Suprapubic skin (tissue), 4 donors: Measurements from ENCODE around the gene COL18A1. TPM values are rescaled to one million over a fixed set of nuclear protein-coding genes. Genes with fewer than 3 reads are reported as not detected.

ENCODE experiments used
- DNase-seq, 2 donors: peaks; one replicate each; pipeline ENCODE4 v3.0.0-alpha.2; 2019; ENCODE audit warnings: low spot score in 2 of 2
- H3K27ac ChIP-seq: fragments of 200-600 bp; sonication (generic); one replicate; pipeline ENCODE4 v1.5.1; 2019
- H3K27me3 ChIP-seq: fragments of 200-600 bp; sonication (generic); one replicate; pipeline ENCODE4 v1.5.1; 2019
- H3K36me3 ChIP-seq: fragments of 200-600 bp; sonication (generic); one replicate; pipeline ENCODE4 v1.5.1; 2019
- H3K4me1 ChIP-seq: fragments of 200-600 bp; sonication (generic); one replicate; pipeline ENCODE4 v1.5.1; 2019
- H3K4me3 ChIP-seq: fragments of 200-600 bp; sonication (generic); one replicate; pipeline ENCODE4 v1.5.1; 2019; ENCODE audit warnings: mild to moderate bottlenecking
- H3K9me3 ChIP-seq: fragments of 200-600 bp; sonication (generic); one replicate; pipeline ENCODE4 v1.5.1; 2019
- CTCF ChIP-seq, 2 donors: fragments of 200-600 bp in 1 of 2; fragments of 450-650 bp in 1 of 2; sonication (generic) in 1 of 2; IDR thresholded peaks; one replicate each; pipeline ENCODE4 v1.5.1; 2016 to 2019; ENCODE audit warnings: antibody characterized with exemption in 2 of 2, mild to moderate bottlenecking in 1 of 2, moderate library complexity in 1 of 2
- EP300 ChIP-seq: sonication (generic); formaldehyde crosslinking; IDR thresholded peaks from one replicate; pipeline ENCODE4 v1.6.1; 2017; ENCODE audit warnings: antibody characterized with exemption
- POLR2A ChIP-seq, 2 donors: fragments of 450-650 bp; IDR thresholded peaks; one replicate each; pipeline ENCODE4 v1.6.1; 2017; ENCODE audit warnings: antibody characterized with exemption in 2 of 2, mild to moderate bottlenecking in 2 of 2, moderate library complexity in 2 of 2
- POLR2AphosphoS5 ChIP-seq, 3 donors: sonication (generic); formaldehyde crosslinking; IDR thresholded peaks; one replicate each; pipeline ENCODE4 v1.6.1; 2017; ENCODE audit warnings: antibody characterized with exemption in 3 of 3
- WGBS: methylation state at CpG from one replicate; pipeline ENCODE4 v1.1.5; 2018; 5-methylcytosine and 5-hydroxymethylcytosine counted together
- total RNA-seq, 4 donors: library from RNA; depleted of rRNA; stranded (reverse); fragments of >200 nt; gene quantifications; one replicate each; pipeline ENCODE4 v1.1.0, GENCODE V29; 2016

Gene COL18A1
- total RNA-seq, 4 donors from 2014 or later = 71.9 to 157 (median 101) TPM

- TF ChIP-seq POLR2A (IDR thresholded peaks at IDR 0.05) (no peak), CTCF (IDR thresholded peaks at IDR 0.05) (no peak), POLR2AphosphoS5 (IDR thresholded peaks at IDR 0.05) (no peak), EP300 (no peak)
- peaks cover 19% of the 10 kb centered on the region for H3K36me3 ChIP-seq
- no peaks in the 10 kb centered on the region for H3K9me3 ChIP-seq
- 91% methylated on average over 13 of the region's 14 CpGs for WGBS
- peak; percentile 15 to 52 for DNase-seq
- H3K4me3 ChIP-seq = no peak overlapping the region
- no peak overlapping the region for H3K27ac ChIP-seq
- no peaks in the 10 kb centered on the region for H3K27me3 ChIP-seq
- no peaks in the 10 kb centered on the region for H3K4me1 ChIP-seq
Measured at GRCh38 chr21:45516671-45517151, 111.7 kb downstream of the COL18A1 start.

- no peaks in the 10 kb centered on the region for H3K4me1 ChIP-seq
- peak; percentile 61 to 80 for DNase-seq
- H3K27ac ChIP-seq = no peak overlapping the region
- 91% methylated on average over 12 of the region's 15 CpGs for WGBS
- H3K36me3 ChIP-seq = peaks cover 11% of the 10 kb centered on the region
- H3K9me3 ChIP-seq = no peaks in the 10 kb centered on the region
- no peak for TF ChIP-seq POLR2A (IDR thresholded peaks at IDR 0.05)
- no peak overlapping the region for H3K4me3 ChIP-seq
- no peaks in the 10 kb centered on the region for H3K27me3 ChIP-seq
Measured at GRCh38 chr21:45517249-45518065, 112.5 kb downstream of the COL18A1 start.

- no peak for TF ChIP-seq CTCF (IDR thresholded peaks at IDR 0.05)
- no peak for TF ChIP-seq POLR2AphosphoS5 (IDR thresholded peaks at IDR 0.05)
- no peak for TF ChIP-seq POLR2A (IDR thresholded peaks at IDR 0.05)
- no peak for TF ChIP-seq EP300
- no peak for DNase-seq
- Histone ChIP-seq H3K27ac (no peak overlapping the region), H3K4me3 (no peak overlapping the region), H3K27me3 (no peaks in the 10 kb centered on the region), H3K36me3 (no peaks in the 10 kb centered on the region), H3K4me1 (no peaks in the 10 kb centered on the region), H3K9me3 (no peaks in the 10 kb centered on the region)
- 93% methylated on average over 2 of the region's 2 CpGs for WGBS
Measured at GRCh38 chr21:45518742-45519141, 113.8 kb downstream of the COL18A1 start.

GRCh38 chr21:45519182-45519581, 114.2 kb downstream of the COL18A1 start:
- no peak for DNase-seq
- Histone ChIP-seq H3K27me3 (no peaks in the 10 kb centered on the region), H3K4me3 (no peak overlapping the region), H3K36me3 (no peaks in the 10 kb centered on the region), H3K4me1 (no peaks in the 10 kb centered on the region), H3K9me3 (no peaks in the 10 kb centered on the region), H3K27ac (no peak overlapping the region)
- WGBS = 94% methylated on average over 4 of the region's 4 CpGs
- no peak for TF ChIP-seq CTCF (IDR thresholded peaks at IDR 0.05)
- TF ChIP-seq EP300 = no peak
- TF ChIP-seq POLR2AphosphoS5 (IDR thresholded peaks at IDR 0.05) = no peak
- no peak for TF ChIP-seq POLR2A (IDR thresholded peaks at IDR 0.05)

- WGBS = 97% methylated on average over 2 of the region's 2 CpGs
- no peaks in the 10 kb centered on the region for H3K27me3 ChIP-seq
- H3K36me3 ChIP-seq = no peaks in the 10 kb centered on the region
- H3K4me3 ChIP-seq = no peak overlapping the region
- H3K27ac ChIP-seq = no peak overlapping the region
- H3K4me1 ChIP-seq = no peaks in the 10 kb centered on the region
- H3K9me3 ChIP-seq = no peaks in the 10 kb centered on the region
- TF ChIP-seq CTCF (IDR thresholded peaks at IDR 0.05) (no peak), POLR2A (IDR thresholded peaks at IDR 0.05) (no peak), EP300 (no peak), POLR2AphosphoS5 (IDR thresholded peaks at IDR 0.05) (no peak)
- no peak for DNase-seq
Measured at GRCh38 chr21:45521241-45521640, 116.3 kb downstream of the COL18A1 start.
